ENCODE results near the gene NT5DC1. TPM values are rescaled to one million over a fixed set of nuclear protein-coding genes. Genes with fewer than 3 reads are reported as not detected.
A peak's percentile ranks its signal among the peaks of the same experiment; 100 is the strongest.

Gene NT5DC1
- total RNA-seq, 1 donor from 2014 or later, result 55.0 TPM

GRCh38 chr6:116286773-116287358 lies 186.2 kb downstream of the NT5DC1 start:
- intact Hi-C loops (cut with micrococcal nuclease), result loop anchor here (10.0 kb wide), 1 partner anchor 248 kb away; no protein-coding TSS in a partner anchor
- ATAC-seq, result no peak
- no peak for DNase-seq

- intact Hi-C loops (cut with micrococcal nuclease), result loop anchor here (10.0 kb wide), 1 partner anchor 247 kb away; no protein-coding TSS in a partner anchor
- DNase-seq, result no peak
- peak; percentile 67 for ATAC-seq
These were observed 187.1 kb downstream of the NT5DC1 start for GRCh38 chr6:116287689-116288282.

- ATAC-seq, result no peak
- intact Hi-C loops (cut with micrococcal nuclease), result loop anchor here (10.0 kb wide), 2 partner anchors 155 to 245 kb away; no protein-coding TSS in a partner anchor
- no peak for DNase-seq
These were observed 189.2 kb downstream of the NT5DC1 start for GRCh38 chr6:116289876-116290275.

- no peak for ATAC-seq
- intact Hi-C loops (cut with micrococcal nuclease), result loop anchor here (10.0 kb wide), 1 partner anchor 154 kb away; no protein-coding TSS in a partner anchor
- no peak for DNase-seq
These were observed 190.1 kb downstream of the NT5DC1 start for GRCh38 chr6:116290799-116291198.

- intact Hi-C loops (cut with micrococcal nuclease), result loop anchor here (10.0 kb wide), 1 partner anchor 153 kb away; no protein-coding TSS in a partner anchor
- ATAC-seq (no peak), DNase-seq (no peak)
These were observed 191.2 kb downstream of the NT5DC1 start for GRCh38 chr6:116291701-116292396.

GRCh38 chr6:116292553-116292952 lies 191.9 kb downstream of the NT5DC1 start:
- DNase-seq (no peak), ATAC-seq (no peak)
- intact Hi-C loops (cut with micrococcal nuclease), result loop anchor here (10.0 kb wide), 1 partner anchor 152 kb away; no protein-coding TSS in a partner anchor

- DNase-seq (no peak), ATAC-seq (no peak)
- intact Hi-C loops (cut with micrococcal nuclease), result loop anchor here (10.0 kb wide), 1 partner anchor 147 kb away; no protein-coding TSS in a partner anchor
These were observed 197.6 kb downstream of the NT5DC1 start for GRCh38 chr6:116298273-116298672.

GRCh38 chr6:116298973-116299372 lies 198.3 kb downstream of the NT5DC1 start:
- ATAC-seq, result no peak
- intact Hi-C loops (cut with micrococcal nuclease), result loop anchor here (10.0 kb wide), 1 partner anchor 146 kb away; no protein-coding TSS in a partner anchor
- no peak for DNase-seq

Other genes with a start within 250 kb of the NT5DC1 start
- 8.8 TPM for gene FRK, start 40.0 kb upstream of the NT5DC1 start, total RNA-seq
- gene COL10A1, start 25.3 kb downstream of the NT5DC1 start, total RNA-seq, result not detected
- gene TSPYL4, start 153.2 kb downstream of the NT5DC1 start, total RNA-seq, result 29.4 TPM
- gene TSPYL1, start 179.1 kb downstream of the NT5DC1 start, total RNA-seq, result 96.8 TPM